NCI-H187 (cell line): ENCODE results near the gene MAP3K14.
A peak's percentile ranks its signal among the peaks of the same experiment; 100 is the strongest.

Experiments
- DNase-seq, 2 experiments: peaks; one replicate each; lab custom pipeline; 2025; lab: John Stamatoyannopoulos, UW

Gene MAP3K14

GRCh38 chr17:45235416-45236281, 81.2 kb downstream of the MAP3K14 start:
- peak in 1 of 2 experiments; percentile 9 for DNase-seq

GRCh38 chr17:45234641-45235415, 82.0 kb downstream of the MAP3K14 start:
- DNase-seq, result no peak

GRCh38 chr17:45233423-45233924, 83.3 kb downstream of the MAP3K14 start:
- DNase-seq, result no peak

- no peak for DNase-seq
These were observed 84.1 kb downstream of the MAP3K14 start for GRCh38 chr17:45232514-45233422.

GRCh38 chr17:45231481-45232116, 85.2 kb downstream of the MAP3K14 start:
- no peak for DNase-seq

- no peak for DNase-seq
These were observed 85.9 kb downstream of the MAP3K14 start for GRCh38 chr17:45230787-45231480.

- no peak for DNase-seq
These were observed 86.4 kb downstream of the MAP3K14 start for GRCh38 chr17:45230410-45230786.

- DNase-seq, result no peak
These were observed 87.0 kb downstream of the MAP3K14 start for GRCh38 chr17:45229681-45230409.

- no peak for DNase-seq
These were observed 87.9 kb downstream of the MAP3K14 start for GRCh38 chr17:45228763-45229539.

- no peak for DNase-seq
These were observed 88.7 kb downstream of the MAP3K14 start for GRCh38 chr17:45227926-45228762.

GRCh38 chr17:45227101-45227925, 89.5 kb downstream of the MAP3K14 start:
- no peak for DNase-seq

GRCh38 chr17:45226576-45226975, 90.2 kb downstream of the MAP3K14 start:
- no peak for DNase-seq

GRCh38 chr17:45225964-45226530, 90.8 kb downstream of the MAP3K14 start:
- DNase-seq, result no peak

- no peak for DNase-seq
These were observed 91.6 kb downstream of the MAP3K14 start for GRCh38 chr17:45225051-45225700.

- DNase-seq, result no peak
These were observed 92.2 kb downstream of the MAP3K14 start for GRCh38 chr17:45224671-45225050.
